ENCODE results near the gene UHRF2.

- no peak for TF ChIP-seq ZNF589 (CRISPR knock-in tag; IDR thresholded peaks at IDR 0.05; ENCODE audit: low read depth)
- TF ChIP-seq, protein P1, sequence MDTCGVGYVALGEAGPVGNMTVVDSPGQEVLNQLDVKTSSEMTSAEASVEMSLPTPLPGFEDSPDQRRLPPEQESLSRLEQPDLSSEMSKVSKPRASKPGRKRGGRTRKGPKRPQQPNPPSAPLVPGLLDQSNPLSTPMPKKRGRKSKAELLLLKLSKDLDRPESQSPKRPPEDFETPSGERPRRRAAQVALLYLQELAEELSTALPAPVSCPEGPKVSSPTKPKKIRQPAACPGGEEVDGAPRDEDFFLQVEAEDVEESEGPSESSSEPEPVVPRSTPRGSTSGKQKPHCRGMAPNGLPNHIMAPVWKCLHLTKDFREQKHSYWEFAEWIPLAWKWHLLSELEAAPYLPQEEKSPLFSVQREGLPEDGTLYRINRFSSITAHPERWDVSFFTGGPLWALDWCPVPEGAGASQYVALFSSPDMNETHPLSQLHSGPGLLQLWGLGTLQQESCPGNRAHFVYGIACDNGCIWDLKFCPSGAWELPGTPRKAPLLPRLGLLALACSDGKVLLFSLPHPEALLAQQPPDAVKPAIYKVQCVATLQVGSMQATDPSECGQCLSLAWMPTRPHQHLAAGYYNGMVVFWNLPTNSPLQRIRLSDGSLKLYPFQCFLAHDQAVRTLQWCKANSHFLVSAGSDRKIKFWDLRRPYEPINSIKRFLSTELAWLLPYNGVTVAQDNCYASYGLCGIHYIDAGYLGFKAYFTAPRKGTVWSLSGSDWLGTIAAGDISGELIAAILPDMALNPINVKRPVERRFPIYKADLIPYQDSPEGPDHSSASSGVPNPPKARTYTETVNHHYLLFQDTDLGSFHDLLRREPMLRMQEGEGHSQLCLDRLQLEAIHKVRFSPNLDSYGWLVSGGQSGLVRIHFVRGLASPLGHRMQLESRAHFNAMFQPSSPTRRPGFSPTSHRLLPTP (IDR thresholded peaks at IDR 0.05; ENCODE audit: borderline replicate concordance, extremely low read depth, insufficient read length) = no peak
- TF ChIP-seq, protein P2, sequence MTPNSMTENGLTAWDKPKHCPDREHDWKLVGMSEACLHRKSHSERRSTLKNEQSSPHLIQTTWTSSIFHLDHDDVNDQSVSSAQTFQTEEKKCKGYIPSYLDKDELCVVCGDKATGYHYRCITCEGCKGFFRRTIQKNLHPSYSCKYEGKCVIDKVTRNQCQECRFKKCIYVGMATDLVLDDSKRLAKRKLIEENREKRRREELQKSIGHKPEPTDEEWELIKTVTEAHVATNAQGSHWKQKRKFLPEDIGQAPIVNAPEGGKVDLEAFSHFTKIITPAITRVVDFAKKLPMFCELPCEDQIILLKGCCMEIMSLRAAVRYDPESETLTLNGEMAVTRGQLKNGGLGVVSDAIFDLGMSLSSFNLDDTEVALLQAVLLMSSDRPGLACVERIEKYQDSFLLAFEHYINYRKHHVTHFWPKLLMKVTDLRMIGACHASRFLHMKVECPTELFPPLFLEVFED (CRISPR knock-in tag; conservative IDR thresholded peaks at IDR 0.05) = no peak
- TF ChIP-seq, protein P3, sequence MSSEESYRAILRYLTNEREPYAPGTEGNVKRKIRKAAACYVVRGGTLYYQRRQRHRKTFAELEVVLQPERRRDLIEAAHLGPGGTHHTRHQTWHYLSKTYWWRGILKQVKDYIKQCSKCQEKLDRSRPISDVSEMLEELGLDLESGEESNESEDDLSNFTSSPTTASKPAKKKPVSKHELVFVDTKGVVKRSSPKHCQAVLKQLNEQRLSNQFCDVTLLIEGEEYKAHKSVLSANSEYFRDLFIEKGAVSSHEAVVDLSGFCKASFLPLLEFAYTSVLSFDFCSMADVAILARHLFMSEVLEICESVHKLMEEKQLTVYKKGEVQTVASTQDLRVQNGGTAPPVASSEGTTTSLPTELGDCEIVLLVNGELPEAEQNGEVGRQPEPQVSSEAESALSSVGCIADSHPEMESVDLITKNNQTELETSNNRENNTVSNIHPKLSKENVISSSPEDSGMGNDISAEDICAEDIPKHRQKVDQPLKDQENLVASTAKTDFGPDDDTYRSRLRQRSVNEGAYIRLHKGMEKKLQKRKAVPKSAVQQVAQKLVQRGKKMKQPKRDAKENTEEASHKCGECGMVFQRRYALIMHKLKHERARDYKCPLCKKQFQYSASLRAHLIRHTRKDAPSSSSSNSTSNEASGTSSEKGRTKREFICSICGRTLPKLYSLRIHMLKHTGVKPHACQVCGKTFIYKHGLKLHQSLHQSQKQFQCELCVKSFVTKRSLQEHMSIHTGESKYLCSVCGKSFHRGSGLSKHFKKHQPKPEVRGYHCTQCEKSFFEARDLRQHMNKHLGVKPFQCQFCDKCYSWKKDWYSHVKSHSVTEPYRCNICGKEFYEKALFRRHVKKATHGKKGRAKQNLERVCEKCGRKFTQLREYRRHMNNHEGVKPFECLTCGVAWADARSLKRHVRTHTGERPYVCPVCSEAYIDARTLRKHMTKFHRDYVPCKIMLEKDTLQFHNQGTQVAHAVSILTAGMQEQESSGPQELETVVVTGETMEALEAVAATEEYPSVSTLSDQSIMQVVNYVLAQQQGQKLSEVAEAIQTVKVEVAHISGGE (CRISPR knock-in tag; IDR thresholded peaks at IDR 0.05) = no peak
- no peak for TF ChIP-seq YY1 (IDR thresholded peaks at IDR 0.05; ENCODE audit: borderline replicate concordance in 1 of 3, control insufficient read depth in 1 of 3, extremely low read depth in 1 of 3, insufficient read depth in 3 of 3, insufficient read length in 1 of 3, insufficient replicate concordance in 2 of 3, low read depth in 1 of 3, low read length in 2 of 3)
Measured at GRCh38 chr9:6443661-6444060, 30.7 kb downstream of the UHRF2 start.
